K562 (cell line): ENCODE data around the gene ZFAND6. TPM values are rescaled to one million over a fixed set of nuclear protein-coding genes. Genes with fewer than 3 reads are reported as not detected.
A peak's percentile ranks its signal among the peaks of the same experiment; 100 is the strongest.

Experiments
- ASH1L ChIP-seq: fragments of 450-650 bp; IDR thresholded peaks from 2 replicates; pipeline ENCODE4 v1.6.1; 2018; ENCODE audit warnings: borderline replicate concordance, mild to moderate bottlenecking, low read depth; ENCODE audit not compliant: partially characterized antibody
- BCLAF1 ChIP-seq, 2 experiments: fragments of 450-650 bp in 1 of 2; IDR thresholded peaks; 2 replicates each; pipeline ENCODE4 v1.6.1; 2011 to 2017; ENCODE audit warnings: low read depth in 2 of 2, antibody characterized with exemption in 1 of 2, borderline replicate concordance in 1 of 2, low read length in 1 of 2, mild to moderate bottlenecking in 1 of 2, mixed read lengths in 1 of 2; ENCODE audit not compliant: control insufficient read depth in 1 of 2
- CBFA2T3 ChIP-seq: fragments of 450-650 bp; IDR thresholded peaks from 2 replicates; pipeline ENCODE4 v1.6.1; 2017
- CBFB ChIP-seq: sonication (generic); formaldehyde crosslinking; IDR thresholded peaks from 2 replicates; pipeline ENCODE4 v1.4.0; 2020; ENCODE audit warnings: mild to moderate bottlenecking, missing genetic modification reagents
- CXXC5 ChIP-seq: fragments of 250-450 bp; sonication (Bioruptor Pico); IDR thresholded peaks from 2 replicates; pipeline ENCODE4 v1.8.0; 2022; ENCODE audit warnings: inconsistent platforms, mild to moderate bottlenecking, moderate library complexity
- DACH1 ChIP-seq: fragments of 450-650 bp; IDR thresholded peaks from 2 replicates; pipeline ENCODE4 v1.6.1; 2018; ENCODE audit not compliant: partially characterized antibody
- GTF2A2 ChIP-seq: IDR thresholded peaks from 2 replicates; pipeline ENCODE4 v1.6.1; 2016; ENCODE audit warnings: mild to moderate bottlenecking, missing genetic modification characterization, missing compliant biosample characterization
- MTA1 ChIP-seq: fragments of 450-650 bp; IDR thresholded peaks from 2 replicates; pipeline ENCODE4 v1.6.1; 2017; ENCODE audit warnings: borderline replicate concordance
- NCOA4 ChIP-seq: fragments of 450-650 bp; IDR thresholded peaks from 2 replicates; pipeline ENCODE4 v1.6.1; 2018; ENCODE audit warnings: mild to moderate bottlenecking; ENCODE audit not compliant: partially characterized antibody
- NUFIP1 ChIP-seq: fragments of 450-650 bp; IDR thresholded peaks from 2 replicates; pipeline ENCODE4 v1.6.1; 2018; ENCODE audit not compliant: partially characterized antibody
- PHTF2 ChIP-seq: fragments of 250-450 bp; sonication (Bioruptor Pico); IDR thresholded peaks from 2 replicates; pipeline ENCODE4 v1.5.0; 2021; ENCODE audit warnings: mild to moderate bottlenecking
- RAD51 ChIP-seq: fragments of 450-650 bp; IDR thresholded peaks from 2 replicates; pipeline ENCODE4 v1.7.1; 2016; ENCODE audit warnings: low read depth, mild to moderate bottlenecking, borderline replicate concordance
- SMARCA4 ChIP-seq: fragments of 450-650 bp; IDR thresholded peaks from 2 replicates; pipeline ENCODE4 v1.6.1; 2016
- TAF1 ChIP-seq: IDR thresholded peaks from 2 replicates; pipeline ENCODE4 v1.6.1; 2011; ENCODE audit warnings: mild to moderate bottlenecking, low read length, moderate library complexity; ENCODE audit not compliant: insufficient read depth, control insufficient read depth, severe bottlenecking; ENCODE audit errors: extremely low read depth
- ZBTB8A ChIP-seq: fragments of 450-650 bp; IDR thresholded peaks from 2 replicates; pipeline ENCODE4 v1.6.1; 2018; ENCODE audit warnings: mild to moderate bottlenecking, moderate library complexity; ENCODE audit not compliant: partially characterized antibody
- ZNF253 ChIP-seq: fragments of 250-450 bp; sonication (Bioruptor Pico); conservative IDR thresholded peaks from 2 replicates; pipeline ENCODE4 v1.6.1; 2021; ENCODE audit warnings: mild to moderate bottlenecking
- ZNF766 ChIP-seq: fragments of 200-800 bp; sonication (Bioruptor generic); conservative IDR thresholded peaks from 2 replicates; pipeline ENCODE4 v1.6.1; 2016; ENCODE audit warnings: missing genetic modification characterization, missing compliant biosample characterization
- polyA plus RNA-seq, 8 experiments: library from polyadenylated mRNA; depleted of rRNA in 4 of 8; stranded (reverse) in 5 of 8; unstranded in 3 of 8; fragments of >200 nt; fragmentation: Nextera tagmentation in 2 of 8; fragmentation: Illumina TruSeq in 1 of 8; extraction: Ambion mirVana in 2 of 8; extraction: Trizol in 1 of 8; gene quantifications; 2 replicates each; pipeline versions ENCODE4 v1.2.1 to v1.2.3, GENCODE V29; 2011 to 2014; ENCODE audit warnings: inconsistent platforms in 1 of 8, missing spikeins in 1 of 8
- total RNA-seq, 7 experiments: library from RNA; depleted of rRNA in 6 of 7; stranded (reverse); fragments of >200 nt in 6 of 7; fragmentation: Illumina TruSeq in 2 of 7; extraction: Trizol in 2 of 7; gene quantifications; 2 replicates each; pipeline versions ENCODE4 v1.2.1 to v1.2.3, GENCODE V29; 2011 to 2021; ENCODE audit warnings: low replicate concordance in 1 of 7
- TF ChIP-seq, protein P1 (sequence below): sonication (generic); formaldehyde crosslinking; IDR thresholded peaks from 2 replicates; pipeline ENCODE4 v1.8.0; 2023; ENCODE audit warnings: mild to moderate bottlenecking, missing genetic modification reagents
- TF ChIP-seq, protein P2 (sequence below): IDR thresholded peaks from 2 replicates; pipeline ENCODE4 v1.6.1; 2016; ENCODE audit warnings: missing genetic modification characterization, missing compliant biosample characterization
- TF ChIP-seq, protein P3 (sequence below): sonication (generic); formaldehyde crosslinking; IDR thresholded peaks from 2 replicates; pipeline ENCODE4 v1.8.0; 2023; ENCODE audit warnings: mild to moderate bottlenecking, missing genetic modification reagents

Gene ZFAND6
- total and polyA plus RNA-seq, 9 of the 15 experiments (the other 6 are each of a cell fraction or from before 2014, with no cell fraction given) = 53.9 to 206 (median 88.9) TPM

GRCh38 chr15:80151576-80151975 is 92.1 kb downstream of the ZFAND6 start (continued):
- TF ChIP-seq, protein P1, sequence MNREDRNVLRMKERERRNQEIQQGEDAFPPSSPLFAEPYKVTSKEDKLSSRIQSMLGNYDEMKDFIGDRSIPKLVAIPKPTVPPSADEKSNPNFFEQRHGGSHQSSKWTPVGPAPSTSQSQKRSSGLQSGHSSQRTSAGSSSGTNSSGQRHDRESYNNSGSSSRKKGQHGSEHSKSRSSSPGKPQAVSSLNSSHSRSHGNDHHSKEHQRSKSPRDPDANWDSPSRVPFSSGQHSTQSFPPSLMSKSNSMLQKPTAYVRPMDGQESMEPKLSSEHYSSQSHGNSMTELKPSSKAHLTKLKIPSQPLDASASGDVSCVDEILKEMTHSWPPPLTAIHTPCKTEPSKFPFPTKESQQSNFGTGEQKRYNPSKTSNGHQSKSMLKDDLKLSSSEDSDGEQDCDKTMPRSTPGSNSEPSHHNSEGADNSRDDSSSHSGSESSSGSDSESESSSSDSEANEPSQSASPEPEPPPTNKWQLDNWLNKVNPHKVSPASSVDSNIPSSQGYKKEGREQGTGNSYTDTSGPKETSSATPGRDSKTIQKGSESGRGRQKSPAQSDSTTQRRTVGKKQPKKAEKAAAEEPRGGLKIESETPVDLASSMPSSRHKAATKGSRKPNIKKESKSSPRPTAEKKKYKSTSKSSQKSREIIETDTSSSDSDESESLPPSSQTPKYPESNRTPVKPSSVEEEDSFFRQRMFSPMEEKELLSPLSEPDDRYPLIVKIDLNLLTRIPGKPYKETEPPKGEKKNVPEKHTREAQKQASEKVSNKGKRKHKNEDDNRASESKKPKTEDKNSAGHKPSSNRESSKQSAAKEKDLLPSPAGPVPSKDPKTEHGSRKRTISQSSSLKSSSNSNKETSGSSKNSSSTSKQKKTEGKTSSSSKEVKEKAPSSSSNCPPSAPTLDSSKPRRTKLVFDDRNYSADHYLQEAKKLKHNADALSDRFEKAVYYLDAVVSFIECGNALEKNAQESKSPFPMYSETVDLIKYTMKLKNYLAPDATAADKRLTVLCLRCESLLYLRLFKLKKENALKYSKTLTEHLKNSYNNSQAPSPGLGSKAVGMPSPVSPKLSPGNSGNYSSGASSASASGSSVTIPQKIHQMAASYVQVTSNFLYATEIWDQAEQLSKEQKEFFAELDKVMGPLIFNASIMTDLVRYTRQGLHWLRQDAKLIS (CRISPR knock-in tag) = no peak
- TF ChIP-seq GTF2A2 (no peak), NCOA4 (peak; percentile 71), ZNF766 (no peak), CBFA2T3 (peak; percentile 55), BCLAF1 (IDR thresholded peaks at IDR 0.05; ENCODE audit: borderline replicate concordance in 1 of 2, control insufficient read depth in 1 of 2, low read depth in 2 of 2, low read length in 1 of 2) (0 out of 4 replicates have a peak, but pooled peaks of 1 of the 2 experiments have one; percentile 45), SMARCA4 (peak; percentile 53), ZNF253 (CRISPR knock-in tag) (no peak), PHTF2 (CRISPR knock-in tag) (no peak), RAD51 (no peak), ASH1L (peak; percentile 48), DACH1 (peak; percentile 21), CBFB (CRISPR knock-in tag) (no peak), CXXC5 (CRISPR knock-in tag) (no peak), NUFIP1 (no peak), ZBTB8A (no peak), MTA1 (no peak), TAF1 (no peak)
- TF ChIP-seq, protein P2, sequence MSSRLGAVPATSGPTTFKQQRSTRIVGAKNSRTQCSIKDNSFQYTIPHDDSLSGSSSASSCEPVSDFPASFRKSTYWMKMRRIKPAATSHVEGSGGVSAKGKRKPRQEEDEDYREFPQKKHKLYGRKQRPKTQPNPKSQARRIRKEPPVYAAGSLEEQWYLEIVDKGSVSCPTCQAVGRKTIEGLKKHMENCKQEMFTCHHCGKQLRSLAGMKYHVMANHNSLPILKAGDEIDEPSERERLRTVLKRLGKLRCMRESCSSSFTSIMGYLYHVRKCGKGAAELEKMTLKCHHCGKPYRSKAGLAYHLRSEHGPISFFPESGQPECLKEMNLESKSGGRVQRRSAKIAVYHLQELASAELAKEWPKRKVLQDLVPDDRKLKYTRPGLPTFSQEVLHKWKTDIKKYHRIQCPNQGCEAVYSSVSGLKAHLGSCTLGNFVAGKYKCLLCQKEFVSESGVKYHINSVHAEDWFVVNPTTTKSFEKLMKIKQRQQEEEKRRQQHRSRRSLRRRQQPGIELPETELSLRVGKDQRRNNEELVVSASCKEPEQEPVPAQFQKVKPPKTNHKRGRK (tag) = peak; percentile 87
- TF ChIP-seq, protein P3, sequence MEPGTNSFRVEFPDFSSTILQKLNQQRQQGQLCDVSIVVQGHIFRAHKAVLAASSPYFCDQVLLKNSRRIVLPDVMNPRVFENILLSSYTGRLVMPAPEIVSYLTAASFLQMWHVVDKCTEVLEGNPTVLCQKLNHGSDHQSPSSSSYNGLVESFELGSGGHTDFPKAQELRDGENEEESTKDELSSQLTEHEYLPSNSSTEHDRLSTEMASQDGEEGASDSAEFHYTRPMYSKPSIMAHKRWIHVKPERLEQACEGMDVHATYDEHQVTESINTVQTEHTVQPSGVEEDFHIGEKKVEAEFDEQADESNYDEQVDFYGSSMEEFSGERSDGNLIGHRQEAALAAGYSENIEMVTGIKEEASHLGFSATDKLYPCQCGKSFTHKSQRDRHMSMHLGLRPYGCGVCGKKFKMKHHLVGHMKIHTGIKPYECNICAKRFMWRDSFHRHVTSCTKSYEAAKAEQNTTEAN (CRISPR knock-in tag) = no peak
